Measurements from ENCODE around the gene TRIM49C. TPM values are rescaled to one million over a fixed set of nuclear protein-coding genes. Genes with fewer than 3 reads are reported as not detected.

TRIM49C gene, protein sequence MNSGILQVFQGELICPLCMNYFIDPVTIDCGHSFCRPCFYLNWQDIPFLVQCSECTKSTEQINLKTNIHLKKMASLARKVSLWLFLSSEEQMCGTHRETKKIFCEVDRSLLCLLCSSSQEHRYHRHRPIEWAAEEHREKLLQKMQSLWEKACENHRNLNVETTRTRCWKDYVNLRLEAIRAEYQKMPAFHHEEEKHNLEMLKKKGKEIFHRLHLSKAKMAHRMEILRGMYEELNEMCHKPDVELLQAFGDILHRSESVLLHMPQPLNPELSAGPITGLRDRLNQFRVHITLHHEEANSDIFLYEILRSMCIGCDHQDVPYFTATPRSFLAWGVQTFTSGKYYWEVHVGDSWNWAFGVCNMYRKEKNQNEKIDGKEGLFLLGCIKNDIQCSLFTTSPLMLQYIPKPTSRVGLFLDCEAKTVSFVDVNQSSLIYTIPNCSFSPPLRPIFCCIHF
- not detected in 2 replicates for polyA plus RNA-seq

DNA sequence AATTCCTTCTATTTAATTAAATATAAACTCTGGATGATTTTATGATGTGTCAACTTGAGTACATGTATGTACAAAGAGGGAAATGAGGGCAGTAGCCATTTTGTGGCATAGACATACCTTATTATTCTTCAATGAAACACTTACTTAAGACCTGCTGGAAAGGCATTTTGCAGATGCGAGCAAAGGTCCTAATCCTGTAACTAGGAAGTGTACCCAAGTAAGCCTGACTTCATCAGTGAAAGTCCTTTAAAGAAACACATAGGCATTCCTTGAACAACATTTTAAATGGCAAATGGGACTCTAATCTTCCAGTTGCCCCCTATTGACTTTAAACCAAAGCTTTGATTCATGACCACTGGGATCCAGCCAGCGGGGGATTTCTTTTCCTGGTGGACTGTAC is at the start of gene TRIM49C:
TRIM49C (plus strand) TSS at position 301 of the 400 bp plus-strand sequence. CDS start 4,106 bp downstream, outside the sequence.

DNA sequence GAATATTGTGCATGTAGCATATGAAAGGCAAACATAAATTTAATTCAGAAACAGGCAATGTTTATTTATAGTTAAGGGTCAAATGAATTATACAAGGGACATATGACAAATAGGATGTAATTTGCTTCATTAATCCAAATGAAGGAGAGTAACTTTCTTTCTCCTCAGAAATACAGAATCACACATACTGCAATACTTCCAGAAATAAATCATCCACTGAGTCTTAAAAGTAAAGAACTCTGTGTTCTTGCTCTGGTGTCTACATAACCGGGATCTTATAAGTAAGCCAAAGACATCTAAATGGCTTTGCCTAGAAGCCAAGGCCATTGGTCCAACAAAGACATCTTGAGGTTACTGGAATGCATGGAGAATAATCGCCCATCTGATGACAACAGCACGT is 54.7 kb downstream of the TRIM49C start, which contains the start of gene UBTFL1:
UBTFL1 (plus strand) TSS at position 301 of the 400 bp plus-strand sequence; CDS start at position 301, 0 bp downstream.

Other genes with a start within 250 kb of the TRIM49C start
- not detected in 2 replicates for gene TRIM49, start 222.5 kb upstream of the TRIM49C start, polyA plus RNA-seq
- gene TRIM64B, start 152.6 kb upstream of the TRIM49C start, polyA plus RNA-seq: not detected in 2 replicates
- not detected in 2 replicates for gene TRIM49D1, start 108.9 kb upstream of the TRIM49C start, polyA plus RNA-seq
- not detected in 2 replicates for gene TRIM49D2, start 107.0 kb upstream of the TRIM49C start, polyA plus RNA-seq
- gene TRIM64, start 65.1 kb upstream of the TRIM49C start, polyA plus RNA-seq: not detected in 2 replicates
- gene UBTFL1, start 54.8 kb downstream of the TRIM49C start, polyA plus RNA-seq: not detected in 2 replicates
- gene NAALAD2, start 103.6 kb downstream of the TRIM49C start, polyA plus RNA-seq: 10.0 and 20.0 TPM in 2 replicates
- 87.1 and 98.7 TPM in 2 replicates for gene CHORDC1, start 191.9 kb downstream of the TRIM49C start, polyA plus RNA-seq